ENCODE results near the gene CDKAL1.
"Not testable (repeated sequence)": the region's sequence is repeated elsewhere in the genome, so short reads cannot be mapped to it uniquely, and the experiment has no call there.

Gene CDKAL1

DNA sequence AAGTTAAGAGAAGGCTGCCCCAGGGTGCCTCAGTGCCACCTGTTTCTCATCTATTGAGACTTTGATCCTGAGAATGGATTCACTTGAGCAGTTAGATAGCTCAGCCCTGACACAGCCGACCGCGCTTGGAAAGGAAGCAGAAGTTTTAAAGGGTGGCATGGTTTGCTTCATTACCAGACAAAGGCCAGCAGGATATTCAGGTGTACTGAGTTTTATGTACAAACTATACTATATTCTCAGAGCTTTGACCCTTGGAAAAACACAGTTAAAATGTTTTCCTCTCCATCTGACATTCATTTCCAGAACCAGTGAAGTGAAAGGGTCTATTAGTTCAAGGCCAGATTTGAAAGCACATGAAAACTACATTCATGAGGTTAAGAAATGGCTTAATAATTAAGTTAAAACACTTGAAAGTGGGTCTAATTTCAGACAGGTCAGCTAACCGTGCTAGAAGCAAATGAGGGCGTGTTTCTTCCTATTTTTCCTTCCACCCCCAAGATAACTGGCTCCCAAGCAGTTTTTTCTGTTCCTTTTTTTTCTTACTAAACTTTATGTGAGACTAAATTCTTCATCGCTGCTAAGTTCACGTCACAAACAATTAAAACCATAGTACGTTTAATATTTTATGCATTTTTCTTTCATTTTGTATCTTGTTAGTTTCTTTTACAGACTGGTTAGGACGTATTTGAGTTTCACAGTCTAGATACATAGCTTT is 674.0 kb downstream of the CDKAL1 start:
- no peak for DNase-seq (ENCODE audit: low read depth)

DNA sequence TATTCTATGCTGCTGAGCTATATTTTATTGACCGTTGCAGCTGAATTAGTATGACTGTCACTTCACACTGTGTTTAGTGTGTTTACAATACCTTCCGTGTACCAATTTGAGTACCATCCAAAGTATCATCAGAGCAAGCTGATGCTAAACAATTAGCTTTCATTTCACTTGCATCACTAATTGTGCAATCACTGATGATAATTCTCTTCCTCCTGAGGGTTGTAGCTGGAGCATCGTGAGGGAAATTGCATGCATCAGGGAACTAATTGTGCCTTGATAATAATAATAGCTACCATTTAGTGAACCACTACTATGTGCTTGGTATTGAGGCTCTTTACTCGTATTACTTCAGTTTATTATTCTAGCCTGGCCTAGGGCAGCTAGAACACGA is 674.5 kb downstream of the CDKAL1 start:
- no peak for DNase-seq (ENCODE audit: low read depth)

DNA sequence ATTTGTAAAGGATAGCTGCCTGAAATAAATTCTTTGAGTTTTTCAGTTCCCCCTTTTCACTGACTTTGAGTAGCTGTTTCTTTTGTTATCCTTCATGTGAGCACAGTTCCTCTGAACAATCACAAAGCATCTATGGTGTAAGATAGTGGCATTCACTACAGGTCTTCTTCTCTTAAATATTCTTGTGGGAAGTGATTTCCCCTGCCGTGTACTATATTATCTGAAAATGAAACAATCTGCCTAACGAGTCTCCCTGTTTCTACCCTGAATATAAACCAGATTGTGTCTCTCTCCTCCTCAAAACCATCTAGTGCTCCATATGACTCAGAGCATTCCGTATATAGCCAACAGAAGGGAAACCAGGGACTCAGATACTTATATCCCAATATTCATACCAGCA is 679.2 kb downstream of the CDKAL1 start:
- DNase-seq (ENCODE audit: low read depth) = no peak

DNA sequence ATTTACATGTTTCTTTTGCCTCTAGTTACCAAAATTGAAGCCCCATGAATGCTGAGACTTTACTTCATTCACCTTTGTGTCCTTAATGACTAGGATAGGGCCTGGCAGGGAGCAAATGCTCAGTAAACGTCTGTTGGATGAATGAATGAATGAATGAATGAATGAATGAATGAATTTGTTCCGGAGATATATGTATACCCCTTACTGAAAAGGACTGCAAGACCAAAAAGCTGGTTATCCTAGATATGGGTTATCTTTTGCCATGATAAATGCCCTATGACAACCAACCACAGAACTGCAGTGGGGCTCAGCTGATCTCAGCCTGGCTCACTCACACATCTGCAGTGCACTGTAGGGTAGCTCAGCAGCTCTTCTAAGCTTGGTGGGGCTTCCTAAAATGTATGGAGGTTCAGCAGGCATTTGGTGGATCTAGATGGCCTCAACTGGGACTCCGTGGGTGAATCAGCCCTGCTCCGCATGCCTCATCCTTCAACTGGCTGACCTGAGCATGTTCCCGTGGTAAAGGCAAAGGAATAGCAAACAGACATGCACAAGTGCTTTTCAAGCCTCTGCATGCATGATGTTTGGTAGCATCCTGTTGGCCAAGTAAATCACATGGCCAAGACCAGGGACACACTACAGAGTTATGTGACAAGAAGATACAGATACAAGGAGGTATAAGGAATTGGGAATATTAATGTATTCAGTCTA is 680.6 kb downstream of the CDKAL1 start:
- DNase-seq (ENCODE audit: low read depth) = no peak

DNA sequence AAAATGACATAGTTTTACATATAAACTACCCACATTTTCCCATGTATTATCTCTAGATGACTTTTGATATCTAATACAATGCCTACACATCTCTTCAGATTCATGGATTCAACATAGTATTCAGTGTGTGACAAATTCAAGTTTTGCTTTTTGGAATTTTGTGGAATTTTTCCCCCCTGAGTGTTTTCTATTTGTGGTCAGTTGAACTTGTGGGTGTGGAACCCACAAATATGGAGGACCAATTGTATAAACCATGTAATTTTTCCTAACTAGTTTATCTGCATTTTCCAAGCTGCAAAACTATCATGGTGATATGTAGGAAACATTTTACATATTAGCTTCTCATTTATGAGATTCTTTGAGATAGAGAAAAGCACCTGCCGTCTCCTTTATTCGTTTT is 685.0 kb downstream of the CDKAL1 start:
- no peak for DNase-seq (ENCODE audit: low read depth)

DNA sequence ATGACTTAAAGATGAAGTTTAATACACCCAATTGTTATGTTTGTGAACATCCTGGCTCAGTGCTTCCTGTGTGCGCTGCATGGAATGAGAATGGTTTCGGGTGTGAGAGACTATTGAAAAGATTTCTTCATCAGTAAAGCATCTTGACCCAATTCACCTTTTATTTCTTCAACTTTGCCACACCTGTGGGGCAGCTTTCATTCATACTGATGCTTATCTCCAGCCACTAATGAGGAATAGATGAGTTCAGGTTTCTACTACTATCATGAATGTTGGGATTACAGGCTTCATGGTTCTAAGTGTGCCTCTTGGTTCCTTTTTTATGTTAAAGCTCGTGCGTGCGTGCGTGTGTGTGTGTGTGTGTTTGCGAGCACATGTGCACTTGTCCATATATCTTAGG is 685.6 kb downstream of the CDKAL1 start:
- no peak for DNase-seq (ENCODE audit: low read depth)

DNA sequence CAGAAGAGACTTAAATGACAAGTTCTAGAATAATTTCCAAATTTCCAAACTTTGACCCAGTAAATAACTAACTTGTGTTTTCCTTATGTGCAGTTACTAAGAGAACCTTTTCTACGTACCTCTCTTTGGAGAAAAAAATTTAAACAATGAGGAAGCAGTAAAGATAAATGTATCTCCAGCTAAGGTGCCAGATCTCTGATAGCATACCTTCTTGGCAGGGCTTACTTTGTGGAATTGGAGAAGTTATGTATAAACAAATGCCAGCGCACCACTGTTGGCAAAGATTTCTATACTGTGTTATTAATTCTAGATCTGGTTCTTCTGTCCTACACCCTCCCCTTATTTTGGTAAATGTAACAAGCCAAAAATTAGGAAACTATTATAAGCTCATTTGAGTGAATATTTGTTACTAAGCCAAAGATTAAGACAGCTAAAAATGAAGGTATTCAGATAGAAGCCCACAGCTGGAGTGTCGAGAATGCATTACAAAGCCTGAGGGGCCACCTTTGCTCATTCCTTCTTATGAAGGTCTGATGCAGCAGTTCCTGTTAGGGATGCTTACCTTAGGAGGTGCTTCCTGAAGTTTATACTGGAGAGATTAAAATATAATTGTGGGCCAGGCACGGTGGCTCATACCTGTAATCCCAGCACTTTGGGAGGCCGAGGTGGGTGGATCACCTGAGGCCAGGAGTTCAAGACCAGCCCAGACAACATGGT is 686.2 kb downstream of the CDKAL1 start:
- DNase-seq (ENCODE audit: low read depth) = no peak

DNA sequence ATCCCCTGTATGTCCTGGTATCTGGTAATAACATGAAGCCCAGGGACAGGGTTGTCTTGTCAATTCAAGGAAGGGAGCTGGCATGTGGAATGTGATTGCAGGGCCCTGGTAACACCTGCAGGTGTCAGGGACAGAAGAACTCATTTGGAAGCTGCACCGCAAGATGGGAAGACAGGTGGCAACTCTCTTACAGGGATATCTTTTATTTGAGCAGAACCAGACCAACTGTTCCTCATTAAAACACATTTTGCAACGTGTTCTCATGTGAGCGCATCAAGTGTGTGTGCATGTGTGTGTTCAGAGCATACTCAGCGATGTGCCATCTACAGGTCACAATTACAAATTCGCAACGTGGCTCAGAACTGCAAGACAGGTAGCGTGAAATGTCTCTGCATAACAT is 688.4 kb downstream of the CDKAL1 start:
- DNase-seq (ENCODE audit: low read depth) = no peak

DNA sequence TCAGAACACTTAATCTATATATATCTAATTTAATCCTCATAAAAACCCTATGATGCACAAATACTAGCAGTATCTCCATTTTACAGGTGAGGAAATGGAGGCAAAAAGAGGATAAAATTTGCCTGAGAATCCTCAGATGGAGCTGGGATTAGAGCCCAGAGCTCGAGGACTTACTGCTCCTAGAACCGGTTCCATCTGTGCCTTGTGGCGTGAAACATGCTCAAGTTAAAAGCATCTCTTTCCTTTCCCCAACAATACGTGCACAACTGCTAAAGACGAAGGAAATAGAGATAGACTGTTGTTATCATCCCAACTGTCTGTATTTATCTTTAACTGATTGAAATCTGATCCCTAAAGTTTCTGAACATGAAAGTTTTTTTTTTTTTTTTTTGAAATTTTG is 691.7 kb downstream of the CDKAL1 start:
- no peak for DNase-seq (ENCODE audit: low read depth)

DNA sequence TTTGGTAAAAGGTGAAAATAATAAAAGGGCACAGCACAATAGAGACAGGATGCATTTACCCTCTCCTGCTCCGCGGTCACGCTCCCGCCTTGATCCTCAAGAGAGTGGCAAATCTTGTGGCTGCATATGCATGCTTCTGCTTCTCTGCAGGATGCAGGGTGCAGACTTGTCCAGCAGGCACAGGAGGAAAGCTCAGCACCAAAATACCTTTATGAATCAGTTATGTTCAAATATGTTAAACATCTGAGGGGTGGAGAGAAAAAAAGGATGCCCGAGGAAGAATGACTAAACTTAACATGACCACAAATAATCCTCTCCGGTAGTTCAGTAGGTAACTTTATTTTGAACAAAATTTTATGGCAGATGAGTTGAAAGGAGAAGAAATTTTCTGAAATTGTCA is 693.2 kb downstream of the CDKAL1 start:
- DNase-seq (ENCODE audit: low read depth) = peak; percentile 54

DNA sequence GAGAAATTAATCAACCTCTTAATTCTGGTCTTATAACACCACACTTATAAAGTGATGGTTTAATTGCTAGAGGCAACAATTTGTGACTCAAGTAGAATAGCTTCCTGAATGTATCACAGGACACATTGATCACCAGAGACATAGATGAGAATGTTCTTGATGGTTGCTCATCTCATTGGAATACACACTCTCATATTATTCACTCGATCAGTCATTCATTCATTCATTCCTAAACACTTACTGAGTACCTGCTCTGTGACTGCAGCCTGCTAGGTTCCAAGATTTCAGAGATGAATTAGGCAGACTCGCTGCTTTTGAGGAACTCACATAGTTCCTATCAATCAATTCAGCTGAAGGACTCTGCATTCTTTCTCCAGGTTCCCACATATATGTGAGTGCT is 694.2 kb downstream of the CDKAL1 start:
- DNase-seq (ENCODE audit: low read depth) = peak; percentile 71

DNA sequence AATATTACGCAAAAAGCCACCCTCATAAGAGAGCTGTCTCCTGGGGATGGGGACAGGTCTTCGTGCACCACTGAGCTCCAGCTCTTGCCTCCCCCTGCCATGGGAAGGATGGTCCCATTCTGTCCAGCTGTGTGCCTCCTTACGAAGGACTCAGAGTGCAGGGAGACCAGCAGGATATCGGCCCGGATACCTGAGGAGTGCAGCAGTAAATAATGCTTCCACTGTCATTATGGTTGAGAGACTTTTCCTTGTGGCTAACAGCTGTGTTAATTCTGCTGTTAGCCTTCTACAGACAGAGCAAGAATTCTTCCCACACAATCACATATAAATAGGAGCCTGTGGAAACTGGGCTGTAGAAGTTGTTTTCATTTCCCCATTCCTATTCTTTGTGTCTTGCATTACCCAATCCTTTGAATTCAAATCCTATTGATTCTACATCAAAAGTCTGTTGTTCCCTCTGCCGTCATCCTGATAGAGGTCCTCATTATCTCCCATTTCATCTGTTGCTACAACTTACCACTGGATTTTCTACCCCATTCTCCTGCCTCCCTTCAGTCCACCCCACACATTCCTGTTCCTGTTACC is 694.7 kb downstream of the CDKAL1 start:
- DNase-seq (ENCODE audit: low read depth) = no peak

DNA sequence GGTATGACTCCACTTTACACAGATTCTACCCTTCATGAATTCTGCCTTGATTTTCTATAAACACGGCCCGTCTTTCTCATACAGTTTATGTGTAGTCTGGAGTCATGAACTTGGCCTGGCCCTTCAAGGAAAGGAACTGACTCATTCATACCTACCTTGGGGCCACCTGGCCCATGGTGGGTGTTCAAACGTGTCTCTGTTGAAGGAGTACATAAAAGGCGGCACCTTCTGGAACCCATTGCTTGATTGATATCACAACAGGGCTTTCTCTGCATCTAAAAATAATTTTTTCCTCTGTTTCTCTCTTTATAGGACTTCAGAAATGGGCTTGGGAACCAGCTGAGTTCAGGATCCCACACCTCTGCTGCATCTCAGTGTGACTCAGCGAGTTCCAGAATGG is 696.3 kb downstream of the CDKAL1 start:
- no peak for DNase-seq (ENCODE audit: low read depth)

DNA sequence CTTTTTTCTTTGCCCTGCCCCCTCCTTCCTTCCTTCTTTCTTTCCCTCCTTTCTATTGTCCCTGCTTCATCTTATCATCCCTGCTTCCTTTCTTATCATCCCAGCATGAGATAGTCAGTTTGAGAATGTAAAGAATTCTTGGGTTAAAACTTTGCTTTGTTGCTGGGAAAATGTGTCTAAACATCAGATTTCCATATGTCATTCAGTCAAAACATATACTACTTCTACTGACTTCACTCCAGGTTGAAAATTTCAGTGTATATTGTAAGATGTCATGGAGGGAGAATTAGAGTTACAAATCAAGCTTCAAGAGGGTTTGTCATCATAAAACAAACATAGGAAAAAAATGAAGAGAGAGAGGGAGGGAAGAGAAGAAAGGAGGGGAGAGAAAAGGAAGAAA is 700.9 kb downstream of the CDKAL1 start:
- no peak for DNase-seq (ENCODE audit: low read depth)

DNA sequence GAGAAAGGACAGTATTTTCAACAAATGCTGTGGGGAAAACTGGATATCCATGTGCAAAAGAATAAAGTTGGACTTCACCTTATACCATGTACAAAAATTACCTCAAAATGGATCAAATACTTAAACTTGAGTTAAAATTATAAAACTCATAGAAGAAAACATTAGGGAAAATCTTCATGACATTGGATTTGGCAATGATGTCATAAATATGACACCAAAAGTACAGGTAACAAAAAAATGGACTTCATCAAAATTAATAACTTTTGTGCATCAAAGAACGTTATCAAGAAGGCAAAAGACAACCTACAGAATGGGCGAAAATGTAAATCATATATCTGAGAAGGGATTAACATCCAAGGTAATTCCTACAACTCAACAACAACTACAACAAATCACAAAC is 704.0 kb downstream of the CDKAL1 start:
- no peak for DNase-seq (ENCODE audit: low read depth)

DNA sequence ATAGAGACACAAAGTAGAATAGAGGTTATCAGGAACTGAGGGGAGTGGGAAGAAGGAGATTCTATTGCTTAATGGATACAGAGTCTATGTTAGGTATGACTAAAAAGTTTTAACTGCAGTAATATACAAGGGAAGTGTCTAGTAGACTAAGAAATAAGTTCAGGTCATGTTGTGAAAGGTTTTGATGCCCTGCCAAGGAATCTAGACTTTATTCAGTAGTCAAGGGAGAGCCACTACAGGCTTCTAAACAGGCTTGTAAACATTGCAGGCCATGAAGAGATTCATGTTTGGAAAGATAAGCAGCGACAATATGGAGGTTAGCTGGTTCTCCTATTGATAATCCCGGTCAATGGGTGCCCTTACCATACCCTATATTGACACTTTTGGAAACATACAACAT is 706.5 kb downstream of the CDKAL1 start:
- no peak for DNase-seq (ENCODE audit: low read depth)

DNA sequence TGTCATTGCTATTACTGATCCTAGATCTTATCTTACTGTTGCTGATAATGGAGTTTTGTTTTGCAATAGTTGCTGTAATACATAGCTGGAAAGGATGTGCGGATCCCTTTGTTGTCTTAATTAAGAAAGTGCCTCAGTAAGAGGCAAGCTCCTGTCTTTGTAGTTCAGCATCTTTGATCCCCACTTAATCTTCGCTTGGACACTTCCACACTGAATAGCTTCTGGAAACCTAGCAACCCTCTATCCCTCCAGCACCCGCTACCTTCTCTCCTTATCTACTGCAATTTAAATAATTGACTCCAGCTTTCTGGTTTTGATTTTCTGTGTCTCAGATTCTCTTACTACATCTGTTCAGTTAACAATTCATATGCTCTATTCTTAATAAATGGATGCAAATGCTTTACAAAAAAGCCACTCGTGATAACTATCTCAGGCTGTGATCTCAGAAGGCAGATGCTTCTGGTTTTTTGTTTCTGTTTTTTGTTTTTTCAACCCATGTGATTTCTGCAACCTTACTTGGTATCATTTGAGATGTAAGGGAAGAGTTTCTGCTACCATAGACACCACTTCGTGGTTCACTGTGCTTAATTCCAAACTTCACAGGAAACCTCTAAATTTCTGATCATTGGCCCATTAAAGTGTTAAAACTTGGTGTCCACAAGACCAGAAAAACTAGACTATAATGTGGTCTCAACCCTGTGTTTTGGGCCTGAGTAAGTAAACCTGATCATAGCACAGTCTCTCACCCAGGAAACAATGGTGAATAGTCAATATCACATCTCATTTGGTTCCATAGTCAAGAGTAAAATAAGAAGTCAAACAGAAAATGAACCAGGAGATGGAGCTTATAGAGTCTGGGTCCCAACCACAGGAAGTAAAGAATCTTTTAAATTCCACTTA is 707.2 kb downstream of the CDKAL1 start:
- no peak for DNase-seq (ENCODE audit: low read depth)

DNA sequence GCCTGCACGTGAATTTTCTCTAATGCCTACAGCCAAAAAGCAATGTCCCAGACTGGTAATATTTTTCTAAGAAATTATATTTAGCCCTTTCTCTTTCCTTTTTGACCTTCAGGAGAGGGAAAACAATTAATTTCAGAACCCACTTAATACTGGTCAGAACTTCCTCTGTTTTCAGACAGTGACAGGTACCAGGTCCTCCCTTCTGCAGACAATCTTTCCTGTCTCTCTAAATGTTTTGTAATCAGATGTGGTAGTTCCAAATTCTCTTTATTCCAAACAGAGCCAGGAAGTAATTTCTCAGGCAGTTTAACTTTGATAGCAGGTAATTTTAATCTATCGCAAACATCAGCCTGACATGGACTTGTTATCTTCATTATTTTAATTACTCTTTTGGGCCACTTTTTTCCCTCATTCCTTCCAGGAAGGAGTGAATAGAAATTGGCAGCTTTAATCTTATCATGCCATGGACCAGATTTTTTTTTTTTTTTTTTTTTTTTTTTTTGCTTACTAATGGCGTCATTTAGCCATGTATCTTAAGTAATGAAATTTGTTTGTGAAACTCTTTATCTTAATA is 710.7 kb downstream of the CDKAL1 start:
- DNase-seq (ENCODE audit: low read depth) = no peak

DNA sequence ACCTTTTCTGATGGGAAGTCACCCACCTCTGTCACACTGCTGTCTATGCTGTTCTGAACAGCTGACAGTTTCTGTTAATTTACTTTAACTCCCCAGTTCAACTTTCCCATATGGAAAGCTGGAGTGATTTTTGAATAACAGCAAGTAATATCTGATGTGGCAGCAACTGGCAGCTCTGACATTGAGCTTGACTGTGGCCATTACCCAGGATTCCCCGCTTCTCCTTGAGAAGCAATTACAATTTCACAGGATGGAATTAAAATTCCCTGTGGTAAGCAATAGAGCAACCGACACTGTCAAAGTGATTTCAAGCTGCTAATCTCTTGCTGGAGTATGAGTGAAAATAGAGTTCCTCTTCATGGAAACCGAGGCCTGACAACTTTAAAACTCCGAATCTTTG is 711.2 kb downstream of the CDKAL1 start:
- DNase-seq (ENCODE audit: low read depth) = no peak

DNA sequence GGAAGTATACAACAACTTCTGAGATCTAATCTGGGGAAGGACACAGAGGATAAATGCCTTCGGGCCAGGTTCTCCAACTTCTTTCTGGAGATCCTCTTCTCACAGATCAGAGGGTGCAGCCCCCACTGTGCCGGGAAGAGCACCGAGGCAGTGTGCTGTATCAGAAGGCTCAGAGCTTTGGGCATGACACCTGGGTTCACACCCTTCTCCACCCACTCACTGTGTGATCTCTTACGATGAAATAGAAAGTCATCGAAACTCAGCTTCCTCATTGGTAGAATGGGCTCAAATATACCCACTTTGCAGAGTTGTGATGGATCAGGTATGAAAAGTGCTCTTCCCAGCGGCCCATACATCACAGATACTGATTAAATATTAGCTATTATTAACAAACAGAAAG is 711.8 kb downstream of the CDKAL1 start:
- DNase-seq (ENCODE audit: low read depth) = no peak

DNA sequence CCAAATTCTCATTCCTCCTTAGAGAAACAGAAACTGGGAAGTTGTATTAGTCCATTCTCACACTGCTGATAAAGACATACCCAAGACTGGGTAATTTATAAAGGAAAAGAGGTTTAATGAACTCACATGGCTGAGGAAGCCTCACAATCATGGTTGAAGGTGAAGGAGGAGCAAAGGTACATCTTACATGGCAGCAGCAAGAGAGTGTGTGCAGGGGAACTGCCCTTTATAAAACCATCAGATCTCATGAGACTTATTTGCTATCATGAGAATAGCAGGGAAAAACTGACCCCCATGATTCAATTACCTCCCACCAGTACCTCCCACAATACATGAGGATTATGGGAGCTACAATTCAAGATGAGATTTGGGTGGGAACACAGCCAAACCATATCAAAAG is 720.2 kb downstream of the CDKAL1 start:
- not testable (repeated sequence) for DNase-seq (ENCODE audit: low read depth)

DNA sequence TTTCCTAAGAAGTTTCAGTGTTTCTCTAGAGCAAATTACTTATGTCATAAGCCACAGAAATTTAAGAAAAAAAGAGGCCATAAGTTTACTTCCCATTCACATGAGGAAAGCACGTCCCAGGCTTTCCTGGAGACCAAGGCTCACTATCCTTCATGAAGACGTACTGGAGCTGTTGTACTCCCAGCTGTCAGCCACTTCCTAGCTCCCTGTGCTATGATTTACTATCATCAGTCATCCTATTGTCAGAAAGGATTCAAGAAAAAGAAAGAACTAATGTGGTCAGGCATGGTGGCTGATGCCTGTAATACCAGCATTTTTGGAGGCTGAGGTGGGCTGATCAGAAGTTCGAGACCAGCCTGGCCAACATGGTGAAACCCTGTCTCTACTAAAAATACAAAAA is 721.9 kb downstream of the CDKAL1 start:
- DNase-seq (ENCODE audit: low read depth) = no peak

Data from HS-5 (cell line).